GM12872 (cell line): ENCODE results near the gene BABAM2.

Experiments
- CTCF ChIP-seq: IDR thresholded peaks from 3 replicates; pipeline ENCODE4 v1.5.1; 2011; ENCODE audit warnings: low read depth, mild to moderate bottlenecking, low read length, moderate library complexity; ENCODE audit not compliant: insufficient read depth

The BABAM2 gene

GRCh38 chr2:28071221-28071620 lies 180.7 kb downstream of the BABAM2 start:
- no peak for TF ChIP-seq CTCF

DNA sequence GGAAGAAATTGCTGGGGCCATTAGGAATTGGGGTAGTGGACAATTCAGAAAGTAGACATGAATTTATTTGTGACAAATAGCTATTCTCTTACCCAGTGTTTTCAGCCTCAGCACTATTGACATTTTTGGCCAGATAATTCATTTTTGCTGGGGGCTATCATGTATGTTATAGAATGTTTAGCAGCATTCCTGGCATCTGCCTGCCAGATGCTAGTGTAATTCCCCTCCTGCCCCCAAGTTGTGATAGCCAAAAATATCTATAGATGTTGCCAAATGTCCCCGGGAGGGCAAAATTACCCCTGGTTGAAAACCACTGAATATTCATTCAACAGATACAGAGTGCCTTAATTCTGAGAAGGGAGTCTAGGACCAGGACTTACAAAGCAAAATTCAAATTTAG lies 183.6 kb downstream of the BABAM2 start:
- TF ChIP-seq CTCF: no peak

GRCh38 chr2:28080911-28081310 lies 190.4 kb downstream of the BABAM2 start:
- no peak for TF ChIP-seq CTCF

GRCh38 chr2:28082131-28082530 lies 191.6 kb downstream of the BABAM2 start:
- no peak for TF ChIP-seq CTCF

GRCh38 chr2:28083476-28083875 lies 192.9 kb downstream of the BABAM2 start:
- TF ChIP-seq CTCF: no peak

DNA sequence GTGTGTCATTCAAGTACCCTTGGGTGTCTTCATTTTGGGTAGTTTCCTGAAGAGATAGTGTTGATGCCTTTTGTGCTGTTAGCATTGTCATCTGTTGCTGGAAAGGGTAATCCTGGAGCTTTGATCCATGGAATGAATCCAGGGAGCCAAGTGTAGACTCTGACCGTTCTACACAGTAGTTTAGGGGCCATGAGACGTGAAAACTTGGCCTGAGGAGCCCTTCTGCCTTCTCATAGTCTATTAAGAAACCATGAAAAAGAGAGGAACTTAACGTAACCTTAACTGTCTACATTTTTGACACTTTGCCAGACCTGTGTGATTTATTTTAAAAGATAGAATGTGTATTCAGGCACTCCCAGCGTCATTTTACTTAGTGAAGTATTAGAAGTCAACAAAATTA lies 194.0 kb downstream of the BABAM2 start:
- no peak for TF ChIP-seq CTCF

GRCh38 chr2:28085201-28085600 lies 194.7 kb downstream of the BABAM2 start:
- TF ChIP-seq CTCF: no peak

GRCh38 chr2:28086611-28087010 lies 196.1 kb downstream of the BABAM2 start:
- no peak for TF ChIP-seq CTCF
